H9 (cell line): ENCODE results near the gene GSK3A. TPM values are rescaled to one million over a fixed set of nuclear protein-coding genes. Genes with fewer than 3 reads are reported as not detected.

Experiments used
- DNase-seq: peaks from one replicate; pipeline ENCODE4 v3.0.0-alpha.2; 2017
- H2AFZ ChIP-seq: one replicate; pipeline ENCODE4 v1.6.1; 2013; ENCODE audit warnings: mild to moderate bottlenecking, low read length, control low read depth, moderate library complexity
- H2AK5ac ChIP-seq: 2 replicates; pipeline ENCODE4 v1.6.1; 2013; ENCODE audit warnings: low read length, control low read depth, mixed read lengths; ENCODE audit not compliant: insufficient read length
- H2BK120ac ChIP-seq: one replicate; pipeline ENCODE4 v1.6.1; 2013; ENCODE audit warnings: low read depth, mild to moderate bottlenecking, low read length, control low read depth, inconsistent platforms; ENCODE audit not compliant: poor library complexity, severe bottlenecking
- H2BK12ac ChIP-seq: 2 replicates; pipeline ENCODE4 v1.6.1; 2013; ENCODE audit warnings: low read length, control low read depth, mixed read lengths, low read depth; ENCODE audit not compliant: insufficient read length
- H2BK15ac ChIP-seq: 2 replicates; pipeline ENCODE4 v1.6.1; 2013; ENCODE audit warnings: low read depth, low read length, control low read depth
- H2BK20ac ChIP-seq: one replicate; pipeline ENCODE4 v1.6.1; 2013; ENCODE audit warnings: low read depth, mild to moderate bottlenecking, low read length, control low read depth, inconsistent platforms; ENCODE audit not compliant: poor library complexity, severe bottlenecking
- H2BK5ac ChIP-seq: 2 replicates; pipeline ENCODE4 v1.6.1; 2013; ENCODE audit warnings: low read length, control low read depth, mixed read lengths; ENCODE audit not compliant: insufficient read length
- H3K14ac ChIP-seq: 2 replicates; pipeline ENCODE4 v1.6.1; 2013; ENCODE audit warnings: low read length, control low read depth; ENCODE audit not compliant: insufficient read depth
- H3K18ac ChIP-seq: 2 replicates; pipeline ENCODE4 v1.6.1; 2013; ENCODE audit warnings: low read depth, mild to moderate bottlenecking, mixed read lengths, low read length, control low read depth; ENCODE audit not compliant: insufficient read length
- H3K23ac ChIP-seq: 2 replicates; pipeline ENCODE4 v1.6.1; 2013; ENCODE audit warnings: low read length, control low read depth, mixed read lengths, low read depth; ENCODE audit not compliant: insufficient read length
- H3K23me2 ChIP-seq: 2 replicates; pipeline ENCODE4 v1.6.1; 2013; ENCODE audit warnings: low read depth, mild to moderate bottlenecking, mixed read lengths, low read length, control low read depth; ENCODE audit not compliant: insufficient read length, poor library complexity, severe bottlenecking
- H3K27ac ChIP-seq: 2 replicates; pipeline ENCODE4 v1.5.1; 2013; ENCODE audit warnings: low read length, control low read depth, mixed read lengths, low read depth; ENCODE audit not compliant: insufficient read length
- H3K27me3 ChIP-seq: 2 replicates; pipeline ENCODE4 v1.6.1; 2013; ENCODE audit warnings: low read length, control low read depth, inconsistent platforms; ENCODE audit not compliant: insufficient read depth
- H3K4ac ChIP-seq: 2 replicates; pipeline ENCODE4 v1.6.1; 2013; ENCODE audit warnings: low read depth, mild to moderate bottlenecking, control low read depth, inconsistent platforms, low read length, moderate library complexity
- H3K4me1 ChIP-seq: 2 replicates; pipeline ENCODE4 v1.6.1; 2013; ENCODE audit warnings: low read length, control low read depth, inconsistent platforms; ENCODE audit not compliant: insufficient read depth
- H3K4me2 ChIP-seq: 2 replicates; pipeline ENCODE4 v1.6.1; 2013; ENCODE audit warnings: low read length, control low read depth, mixed read lengths; ENCODE audit not compliant: insufficient read length, insufficient read depth
- H3K56ac ChIP-seq: 2 replicates; pipeline ENCODE4 v1.6.1; 2013; ENCODE audit warnings: low read depth, mild to moderate bottlenecking, mixed read lengths, low read length, control low read depth; ENCODE audit not compliant: insufficient read length
- H3K79me1 ChIP-seq: 2 replicates; pipeline ENCODE4 v1.6.1; 2013; ENCODE audit warnings: low read depth, mild to moderate bottlenecking, moderate library complexity, low read length, control low read depth, inconsistent platforms; ENCODE audit not compliant: insufficient read depth, poor library complexity, severe bottlenecking
- H3K79me2 ChIP-seq: 2 replicates; pipeline ENCODE4 v1.6.1; 2013; ENCODE audit warnings: low read length, control low read depth, inconsistent platforms; ENCODE audit not compliant: insufficient read depth
- H3K9ac ChIP-seq: 2 replicates; pipeline ENCODE4 v1.6.1; 2013; ENCODE audit warnings: low read length, control low read depth, mixed read lengths; ENCODE audit not compliant: insufficient read length; ENCODE audit errors: extremely low read depth
- H3K9me3 ChIP-seq: one replicate; pipeline ENCODE4 v1.6.1; 2013; ENCODE audit warnings: low read depth, low read length, inconsistent platforms; ENCODE audit not compliant: control insufficient read depth
- H3T11ph ChIP-seq: one replicate; pipeline ENCODE4 v1.6.1; 2013; ENCODE audit warnings: mild to moderate bottlenecking, low read length, control low read depth, inconsistent platforms
- H4K20me1 ChIP-seq: one replicate; pipeline ENCODE4 v1.6.1; 2013; ENCODE audit not compliant: control insufficient read depth, insufficient read length, insufficient read depth
- H4K5ac ChIP-seq: 2 replicates; pipeline ENCODE4 v1.6.1; 2013; ENCODE audit warnings: low read depth, mild to moderate bottlenecking, mixed read lengths, low read length, control low read depth; ENCODE audit not compliant: insufficient read length
- H4K8ac ChIP-seq: replicated peaks from 2 replicates; pipeline ENCODE4 v1.6.1; 2013; ENCODE audit warnings: low read length, control low read depth, mixed read lengths, low read depth; ENCODE audit not compliant: insufficient read length
- H4K91ac ChIP-seq: 2 replicates; pipeline ENCODE4 v1.6.1; 2013; ENCODE audit warnings: low read depth, mild to moderate bottlenecking, moderate library complexity, mixed read lengths, low read length, control low read depth; ENCODE audit not compliant: insufficient read length
- H3K27ac Mint-ChIP-seq, 3 experiments: 2 replicates in 2 of 3; 3 replicates in 1 of 3; pipeline ENCODE4 v1.8.0; 2020 to 2021; ENCODE audit warnings: mixed read lengths in 3 of 3, mild to moderate bottlenecking in 1 of 3, moderate library complexity in 1 of 3
- H3K27me3 Mint-ChIP-seq: 2 replicates; pipeline ENCODE4 v1.8.0; 2021; ENCODE audit warnings: low read depth, mild to moderate bottlenecking, moderate library complexity, mixed read lengths
- H3K36me3 Mint-ChIP-seq, 3 experiments: 2 replicates in 2 of 3; 3 replicates in 1 of 3; pipeline ENCODE4 v1.8.0; 2020 to 2021; ENCODE audit warnings: low read depth in 3 of 3, mixed read lengths in 3 of 3; ENCODE audit not compliant: insufficient read depth in 1 of 3
- H3K4me1 Mint-ChIP-seq, 2 experiments: 2 replicates each; pipeline ENCODE4 v1.8.0; 2020; ENCODE audit warnings: mixed read lengths in 2 of 2
- H3K4me3 Mint-ChIP-seq, 2 experiments: 2 replicates in 1 of 2; 3 replicates in 1 of 2; pipeline ENCODE4 v1.8.0; 2020 to 2021; ENCODE audit warnings: mild to moderate bottlenecking in 2 of 2, mixed read lengths in 2 of 2, moderate library complexity in 1 of 2
- H3K9me3 Mint-ChIP-seq, 2 experiments: 2 replicates in 1 of 2; 3 replicates in 1 of 2; pipeline ENCODE4 v1.8.0; 2020; ENCODE audit warnings: mild to moderate bottlenecking in 2 of 2, mixed read lengths in 2 of 2, moderate library complexity in 1 of 2
- CTCF ChIP-seq: fragments of 200-600 bp; sonication (generic); conservative IDR thresholded peaks from 3 replicates; pipeline ENCODE4 v1.8.0; 2021; ENCODE audit warnings: antibody characterized with exemption, mild to moderate bottlenecking
- WGBS: extraction: QIAGEN DNeasy Blood & Tissue Kit; methylation state at CpG from one replicate; pipeline ENCODE4 v1.1.7; 2013; ENCODE audit warnings: missing lambda C conversion rate, low lambda C conversion rate, mixed read lengths; ENCODE audit not compliant: insufficient read length; ENCODE audit errors: extremely low coverage; 5-methylcytosine and 5-hydroxymethylcytosine counted together
- total RNA-seq: library from RNA; stranded (reverse); gene quantifications from 2 replicates; pipeline ENCODE4 v1.2.1, GENCODE V29; 2021

The GSK3A gene
- total RNA-seq, 1 experiment from 2014 or later, result 52.4 TPM

GRCh38 chr19:42225718-42226292 is 16.6 kb downstream of the GSK3A start:
- Mint-ChIP-seq H3K27me3 (no peaks in the 10 kb centered on the region), H3K9me3 (no peaks in the 10 kb centered on the region), H3K4me1 (peaks cover 3 to 8% of the 10 kb centered on the region in 2 experiments), H3K36me3 (peaks cover 34 to 72% (median 63%) of the 10 kb centered on the region in 3 experiments; a peak in 6 of 7 replicates), H3K4me3 (no peak overlapping the region; a peak in 1 of 5 replicates), H3K27ac (no peak overlapping the region)
- no peak overlapping the region for H2AK5ac ChIP-seq
- no peak overlapping the region for H3T11ph ChIP-seq
- H4K20me1 ChIP-seq, result no peaks in the 10 kb centered on the region
- no peaks in the 10 kb centered on the region for H3K27me3 ChIP-seq
- H4K8ac ChIP-seq, result no peak overlapping the region
- no peak overlapping the region for H2BK15ac ChIP-seq
- TF ChIP-seq CTCF, result no peak
- no peak overlapping the region for H2BK5ac ChIP-seq
- H3K14ac ChIP-seq, result no peak overlapping the region
- H2AFZ ChIP-seq, result no peak overlapping the region
- H4K91ac ChIP-seq, result no peak overlapping the region
- H3K18ac ChIP-seq, result no peak overlapping the region
- H3K23ac ChIP-seq, result no peak overlapping the region
- H3K4me1 ChIP-seq, result no peaks in the 10 kb centered on the region
- no peak overlapping the region for H3K9ac ChIP-seq
- no peak overlapping the region for H3K27ac ChIP-seq
- peaks cover 2% of the 10 kb centered on the region for H3K79me2 ChIP-seq
- DNase-seq, result no peak
- H2BK120ac ChIP-seq, result no peak overlapping the region
- H3K4me2 ChIP-seq, result no peak overlapping the region
- no peak overlapping the region for H2BK20ac ChIP-seq
- no peaks in the 10 kb centered on the region for H3K79me1 ChIP-seq
- H3K23me2 ChIP-seq, result peaks cover under 1% of the 10 kb centered on the region
- H3K56ac ChIP-seq, result no peak overlapping the region
- H3K4ac ChIP-seq, result no peak overlapping the region
- no peaks in the 10 kb centered on the region for H3K9me3 ChIP-seq
- WGBS, result no CpG with 5 or more reads among the region's 33 CpGs
- H4K5ac ChIP-seq, result no peak overlapping the region
- H2BK12ac ChIP-seq, result no peak overlapping the region
